ENCODE measurements around the gene PDE6B. TPM values are rescaled to one million over a fixed set of nuclear protein-coding genes. Genes with fewer than 3 reads are reported as not detected.

Gene PDE6B
- total RNA-seq, 1 experiment from 2014 or later, result 10.8 TPM

DNA sequence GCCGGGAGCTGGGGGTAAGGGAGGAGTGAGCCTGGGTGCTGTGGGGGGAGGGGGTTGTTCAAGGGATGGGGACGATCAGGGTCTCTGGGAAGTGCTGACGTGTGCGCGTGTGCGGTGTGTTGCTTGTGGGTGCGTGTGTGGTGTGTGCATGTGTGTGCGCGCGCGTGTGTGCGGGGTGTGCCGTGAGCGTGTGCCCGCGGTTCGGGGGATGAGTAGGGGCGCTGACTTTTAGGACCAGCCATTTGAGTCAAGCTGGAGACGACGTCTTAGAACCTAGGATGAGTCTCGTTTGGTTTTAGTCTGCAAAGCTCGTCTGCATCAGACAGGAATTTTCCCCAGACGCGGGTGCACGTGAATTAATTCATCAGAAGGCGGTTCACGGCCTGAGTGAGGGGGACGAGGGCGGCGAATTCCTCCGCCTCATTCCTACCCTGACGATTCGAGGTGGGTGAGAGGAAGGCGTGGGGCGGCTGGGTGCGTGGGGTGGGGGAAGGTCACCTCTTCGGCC, 48.3 kb upstream of the PDE6B start:
- no peaks in the 10 kb centered on the region for H4K20me1 ChIP-seq (ENCODE audit: control insufficient read depth, insufficient read depth, insufficient read length)
- no peak overlapping the region for H3K18ac ChIP-seq (ENCODE audit: insufficient read length, low read depth, low read length)
- WGBS (ENCODE audit: extremely low coverage, insufficient read length, low lambda C conversion rate), result no CpG with 5 or more reads among the region's 37 CpGs
- peaks cover 22% of the 10 kb centered on the region for H3K23me2 ChIP-seq (ENCODE audit: insufficient read length, low read depth, low read length, poor library complexity, severe bottlenecking)
- H3K27me3 ChIP-seq (ENCODE audit: insufficient read depth, low read length), result peaks cover 45% of the 10 kb centered on the region
- no peak overlapping the region for H3K56ac ChIP-seq (ENCODE audit: insufficient read length, low read depth, low read length)
- no peak for DNase-seq
- H2BK20ac ChIP-seq (ENCODE audit: low read depth, low read length, poor library complexity, severe bottlenecking), result no peak overlapping the region
- no peak overlapping the region for H2AFZ ChIP-seq (ENCODE audit: low read length)
- no peak overlapping the region for H2BK5ac ChIP-seq (ENCODE audit: insufficient read length, low read length)
- no peak overlapping the region for H3K14ac ChIP-seq (ENCODE audit: insufficient read depth, low read length)
- no peak overlapping the region for H3T11ph ChIP-seq (ENCODE audit: low read length)
- H3K9me3 ChIP-seq (ENCODE audit: control insufficient read depth, low read depth, low read length), result no peaks in the 10 kb centered on the region
- Mint-ChIP-seq H3K4me3 (peak overlapping the region; percentile 62 to 93), H3K9me3 (peaks cover 5 to 6% of the 10 kb centered on the region in 2 experiments; a peak in 4 of 5 replicates), H3K27me3 (ENCODE audit: low read depth) (peaks cover 83% of the 10 kb centered on the region), H3K27ac (no peak overlapping the region), H3K4me1 (peaks cover 11 to 25% of the 10 kb centered on the region in 2 experiments), H3K36me3 (ENCODE audit: insufficient read depth in 1 of 3, low read depth in 3 of 3) (peaks cover 0 to 2% (median 0%) of the 10 kb centered on the region in 3 experiments; a peak in 1 of 7 replicates)
- H4K91ac ChIP-seq (ENCODE audit: insufficient read length, low read depth, low read length), result no peak overlapping the region
- H4K5ac ChIP-seq (ENCODE audit: insufficient read length, low read depth, low read length), result no peak overlapping the region
- H3K4me1 ChIP-seq (ENCODE audit: insufficient read depth, low read length), result 0 out of 2 replicates have a peak, but pooled peaks cover 5% of the 10 kb centered on the region
- no peak overlapping the region for H2BK15ac ChIP-seq (ENCODE audit: low read depth, low read length)
- H3K27ac ChIP-seq (ENCODE audit: insufficient read length, low read depth, low read length), result no peak overlapping the region
- H3K79me1 ChIP-seq (ENCODE audit: insufficient read depth, low read depth, low read length, poor library complexity, severe bottlenecking), result no peaks in the 10 kb centered on the region
- H2BK120ac ChIP-seq (ENCODE audit: low read depth, low read length, poor library complexity, severe bottlenecking), result no peak overlapping the region
- TF ChIP-seq, protein P1, sequence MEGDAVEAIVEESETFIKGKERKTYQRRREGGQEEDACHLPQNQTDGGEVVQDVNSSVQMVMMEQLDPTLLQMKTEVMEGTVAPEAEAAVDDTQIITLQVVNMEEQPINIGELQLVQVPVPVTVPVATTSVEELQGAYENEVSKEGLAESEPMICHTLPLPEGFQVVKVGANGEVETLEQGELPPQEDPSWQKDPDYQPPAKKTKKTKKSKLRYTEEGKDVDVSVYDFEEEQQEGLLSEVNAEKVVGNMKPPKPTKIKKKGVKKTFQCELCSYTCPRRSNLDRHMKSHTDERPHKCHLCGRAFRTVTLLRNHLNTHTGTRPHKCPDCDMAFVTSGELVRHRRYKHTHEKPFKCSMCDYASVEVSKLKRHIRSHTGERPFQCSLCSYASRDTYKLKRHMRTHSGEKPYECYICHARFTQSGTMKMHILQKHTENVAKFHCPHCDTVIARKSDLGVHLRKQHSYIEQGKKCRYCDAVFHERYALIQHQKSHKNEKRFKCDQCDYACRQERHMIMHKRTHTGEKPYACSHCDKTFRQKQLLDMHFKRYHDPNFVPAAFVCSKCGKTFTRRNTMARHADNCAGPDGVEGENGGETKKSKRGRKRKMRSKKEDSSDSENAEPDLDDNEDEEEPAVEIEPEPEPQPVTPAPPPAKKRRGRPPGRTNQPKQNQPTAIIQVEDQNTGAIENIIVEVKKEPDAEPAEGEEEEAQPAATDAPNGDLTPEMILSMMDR (conservative IDR thresholded peaks at IDR 0.05), result no peak
- no peak overlapping the region for H2BK12ac ChIP-seq (ENCODE audit: insufficient read length, low read depth, low read length)
- no peak overlapping the region for H3K23ac ChIP-seq (ENCODE audit: insufficient read length, low read depth, low read length)
- H3K4me2 ChIP-seq (ENCODE audit: insufficient read depth, insufficient read length, low read length), result peak overlapping the region; percentile 80
- no peak overlapping the region for H3K9ac ChIP-seq (ENCODE audit: extremely low read depth, insufficient read length, low read length)
- H3K4ac ChIP-seq (ENCODE audit: low read depth, low read length), result no peak overlapping the region
- H2AK5ac ChIP-seq (ENCODE audit: insufficient read length, low read length), result no peak overlapping the region
- H3K79me2 ChIP-seq (ENCODE audit: insufficient read depth, low read length), result no peaks in the 10 kb centered on the region
- no peak overlapping the region for H4K8ac ChIP-seq (replicated peaks; ENCODE audit: insufficient read length, low read depth, low read length)

All from H9 (cell line).